Kidney (tissue), 14 donors: ENCODE data around the gene TMEM97. TPM values are rescaled to one million over a fixed set of nuclear protein-coding genes. Genes with fewer than 3 reads are reported as not detected.

Experiments
- DNase-seq, 5 donors: peaks; one replicate each; pipeline ENCODE4 v3.0.0-alpha.2; 2013 to 2020
- FAIRE-seq: peaks from 2 replicates; lab custom pipeline; 2012; peaks lifted over from hg19 to GRCh38; lab: Jason Lieb, UNC
- H3K27ac ChIP-seq, 2 donors: one replicate each; pipeline ENCODE4 v1.7.0; 2013; ENCODE audit warnings: low read depth in 2 of 2, low read length in 2 of 2, inconsistent platforms in 1 of 2
- H3K27me3 ChIP-seq: one replicate; pipeline ENCODE4 v1.7.1; 2013; ENCODE audit warnings: low read length, inconsistent platforms; ENCODE audit not compliant: control insufficient read depth, insufficient read depth
- H3K36me3 ChIP-seq, 3 donors: one replicate each; pipeline versions ENCODE4 v1.7.0 to v1.7.1; 2013; ENCODE audit warnings: low read length in 3 of 3, control low read depth in 1 of 3, inconsistent platforms in 1 of 3; ENCODE audit not compliant: insufficient read depth in 3 of 3, control insufficient read depth in 2 of 3
- H3K4me1 ChIP-seq, 3 donors: one replicate each; pipeline versions ENCODE4 v1.7.0 to v1.7.1; 2013; ENCODE audit warnings: low read length in 3 of 3, inconsistent platforms in 1 of 3, low read depth in 1 of 3; ENCODE audit not compliant: control insufficient read depth in 2 of 3, insufficient read depth in 2 of 3
- H3K4me3 ChIP-seq, 3 donors: one replicate each; pipeline versions ENCODE4 v1.7.0 to v1.8.1; 2013; ENCODE audit warnings: low read length in 3 of 3, control low read depth in 1 of 3, inconsistent platforms in 1 of 3
- H3K9ac ChIP-seq, 3 donors: one replicate each; pipeline versions ENCODE4 v1.7.0 to v1.7.1; 2013; ENCODE audit warnings: low read length in 3 of 3, control low read depth in 1 of 3, inconsistent platforms in 1 of 3
- H3K9me3 ChIP-seq, 3 donors: one replicate each; pipeline versions ENCODE4 v1.7.0 to v1.7.1; 2013; ENCODE audit warnings: low read length in 3 of 3, control low read depth in 1 of 3, inconsistent platforms in 1 of 3; ENCODE audit not compliant: control insufficient read depth in 2 of 3, insufficient read depth in 1 of 3
- CTCF ChIP-seq: IDR thresholded peaks from 3 replicates; pipeline ENCODE4 v1.5.1; 2012; ENCODE audit warnings: mild to moderate bottlenecking, moderate library complexity, borderline replicate concordance; ENCODE audit not compliant: insufficient read depth; ENCODE audit errors: extremely low read depth
- intact Hi-C: fragments of 100-400 bp; cut with DNase I; formaldehyde crosslinking; loops from one replicate; pipeline ENCODE4 v1.11.1; 2022
- polyA plus RNA-seq: library from polyadenylated mRNA; stranded (reverse); fragments of 350-450 nt; fragmentation: Illumina TruSeq; extraction: RNeasy Lipid Tissue Mini Kit (QIAGEN cat#74804); gene quantifications from one replicate; pipeline ENCODE4 v1.2.3, GENCODE V29; 2014; ENCODE audit warnings: low read depth, low replicate concordance; ENCODE audit not compliant: insufficient read depth
- total RNA-seq: library from RNA; stranded (reverse); fragmentation: NEBNext Ultra II Directional; extraction: Animal tissue kit (Norgen Biotek cat#: 25700); gene quantifications from one replicate; pipeline ENCODE4 v1.2.1, GENCODE V29; 2021
- donor health status: control.
- donor health status: control.
- donor health status: control.
- donor health status: control.
- donor health status: control.
- donor health status: DM: yes; HTN: yes; CAD: no.
- donor health status: Normal renal cell carcinoma (clear cell type).

The TMEM97 gene
- total and polyA plus RNA-seq, 2 donors from 2014 or later: 10.2 to 11.6 TPM

- TF ChIP-seq CTCF: no peak
- no peak for DNase-seq
- H3K4me1 ChIP-seq: peaks cover 0 to 8% (median 3%) of the 10 kb centered on the region in 3 donors
- intact Hi-C loops: no loop called here
- H3K27me3 ChIP-seq: no peaks in the 10 kb centered on the region
- H3K9me3 ChIP-seq: no peaks in the 10 kb centered on the region
- no peak for FAIRE-seq
- peaks cover 0 to 16% (median 10%) of the 10 kb centered on the region in 3 donors for H3K36me3 ChIP-seq
- H3K4me3 ChIP-seq: no peak overlapping the region
- no peak overlapping the region for H3K27ac ChIP-seq
- H3K9ac ChIP-seq: no peak overlapping the region
Observed at GRCh38 chr17:28366605-28367004, 47.6 kb downstream of the TMEM97 start.

- no peak for TF ChIP-seq CTCF
- no peak overlapping the region for H3K9ac ChIP-seq
- no peaks in the 10 kb centered on the region for H3K27me3 ChIP-seq
- no peak for FAIRE-seq
- intact Hi-C loops: no loop called here
- H3K36me3 ChIP-seq: peaks cover 0 to 9% (median 6%) of the 10 kb centered on the region in 3 donors
- peaks cover 0 to 16% (median 3%) of the 10 kb centered on the region in 3 donors for H3K4me1 ChIP-seq
- H3K27ac ChIP-seq: no peak overlapping the region
- peak in 1 of 5 donors; percentile 11 for DNase-seq
- no peaks in the 10 kb centered on the region for H3K9me3 ChIP-seq
- no peak overlapping the region for H3K4me3 ChIP-seq
Observed at GRCh38 chr17:28367641-28368305, 48.8 kb downstream of the TMEM97 start.

- H3K9ac ChIP-seq: no peak overlapping the region
- no peak for FAIRE-seq
Observed at GRCh38 chr17:28368306-28368831, 49.4 kb downstream of the TMEM97 start.

More at GRCh38 chr17:28368306-28368831, 49.4 kb downstream of the TMEM97 start:
- intact Hi-C loops: no loop called here
- H3K4me3 ChIP-seq: no peak overlapping the region
- H3K27me3 ChIP-seq: no peaks in the 10 kb centered on the region
- H3K27ac ChIP-seq: no peak overlapping the region
- no peak for DNase-seq
- peaks cover 0 to 4% (median under 1%) of the 10 kb centered on the region in 3 donors for H3K36me3 ChIP-seq
- no peaks in the 10 kb centered on the region for H3K9me3 ChIP-seq
- H3K4me1 ChIP-seq: peaks cover 0 to 17% (median 3%) of the 10 kb centered on the region in 3 donors
- TF ChIP-seq CTCF: no peak
